Naive B cell (primary cell): Measurements from ENCODE around the gene NR0B1. TPM values are rescaled to one million over a fixed set of nuclear protein-coding genes. Genes with fewer than 3 reads are reported as not detected.

Experiments used
- polyA plus RNA-seq, 6 donors: library from polyadenylated mRNA; unstranded; fragments of 300-500 nt; fragmentation: Illumina TruSeq; gene quantifications; one replicate each; pipeline ENCODE4 v1.2.3, GENCODE V29; 2021; ENCODE audit warnings: low read depth in 6 of 6

The NR0B1 gene
- polyA plus RNA-seq, 6 donors from 2014 or later = not detected

Other genes with a start within 250 kb of the NR0B1 start
- not detected for gene MAGEB2, start 93.8 kb downstream of the NR0B1 start, polyA plus RNA-seq
- gene MAGEB3, start 78.7 kb downstream of the NR0B1 start, polyA plus RNA-seq = not detected
- not detected for gene MAGEB4, start 67.4 kb downstream of the NR0B1 start, polyA plus RNA-seq
- not detected for gene MAGEB1, start 62.2 kb downstream of the NR0B1 start, polyA plus RNA-seq